ENCODE results near the gene B4GALNT4. TPM values are rescaled to one million over a fixed set of nuclear protein-coding genes. Genes with fewer than 3 reads are reported as not detected.
"Not testable (repeated sequence)": the region's sequence is repeated elsewhere in the genome, so short reads cannot be mapped to it uniquely, and the experiment has no call there.

Gene B4GALNT4
- total RNA-seq, 2 experiments from 2014 or later = 4.2 to 6.0 TPM

GRCh38 chr11:350033-350722 is 19.1 kb upstream of the B4GALNT4 start:
- H3K4me1 ChIP-seq (ENCODE audit: insufficient read depth, low read length) = peaks cover 22% of the 10 kb centered on the region
- H3K27me3 Mint-ChIP-seq; H3K4me3 Mint-ChIP-seq; H3K36me3 Mint-ChIP-seq (ENCODE audit: low read depth); DNase-seq; H3K9me3 ChIP-seq (ENCODE audit: control insufficient read depth in 1 of 2, insufficient read depth in 1 of 2, low read length in 2 of 2); H3K4me3 ChIP-seq (ENCODE audit: low read length); H3K27me3 ChIP-seq (ENCODE audit: control insufficient read depth in 1 of 2, insufficient read depth in 2 of 2, low read length in 2 of 2); H3K27ac ChIP-seq (ENCODE audit: low read depth in 1 of 2, low read length in 2 of 2); H3K36me3 ChIP-seq (ENCODE audit: insufficient read depth, low read length); H3K9me3 Mint-ChIP-seq; CTCF ChIA-PET; ATAC-seq (ENCODE audit: poor library complexity): not testable (repeated sequence)
- Mint-ChIP-seq H3K27ac (peak overlapping the region; percentile 28), H3K4me1 (ENCODE audit: low read depth) (peaks cover 46% of the 10 kb centered on the region)
- intact Hi-C loops (cut with DNase I, micrococcal nuclease) = loop anchor here in 1 of 2 experiments (10.0 kb wide), 1 partner anchor 1415 kb away; the partner anchor contains the start of gene CTSD
- POLR2A ChIA-PET = interaction anchor here (1.4 kb wide), 1 partner anchor 10 kb away, joined by 3 read pairs; no protein-coding TSS in a partner anchor

DNA sequence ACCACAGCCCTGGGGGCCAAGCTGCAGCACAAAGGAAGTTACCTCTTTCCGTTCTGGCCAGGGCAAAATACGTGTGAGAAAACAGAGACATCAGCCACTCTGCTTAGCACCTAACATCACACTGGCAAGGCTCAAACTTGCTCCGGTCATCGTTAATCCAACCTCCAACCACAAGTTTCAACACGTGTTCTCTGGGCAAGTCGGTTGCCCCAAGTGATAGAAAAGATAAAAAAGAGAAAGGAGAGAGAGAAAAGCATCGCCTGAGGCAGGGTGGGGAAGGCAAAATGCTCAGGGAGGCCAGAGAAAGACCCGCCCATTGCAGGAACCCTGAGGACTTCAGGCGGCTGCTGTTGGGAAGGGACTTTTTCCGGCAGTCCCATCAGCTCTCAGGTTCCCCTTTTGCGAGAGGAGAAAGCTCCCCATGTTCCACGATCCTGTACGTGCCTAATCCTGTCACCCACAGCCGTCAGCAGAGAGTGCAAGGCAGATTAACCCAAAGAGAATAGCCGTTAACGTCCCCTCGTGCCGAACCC is 18.5 kb upstream of the B4GALNT4 start:
- Histone ChIP-seq H3K9me3 (ENCODE audit: control insufficient read depth in 1 of 2, insufficient read depth in 1 of 2, low read length in 2 of 2) (no peaks in the 10 kb centered on the region), H3K4me3 (ENCODE audit: low read length) (no peak overlapping the region), H3K27me3 (ENCODE audit: control insufficient read depth in 1 of 2, insufficient read depth in 2 of 2, low read length in 2 of 2) (no peaks in the 10 kb centered on the region), H3K27ac (ENCODE audit: low read depth in 1 of 2, low read length in 2 of 2) (no peak overlapping the region), H3K4me1 (ENCODE audit: insufficient read depth, low read length) (peaks cover 29% of the 10 kb centered on the region), H3K36me3 (ENCODE audit: insufficient read depth, low read length) (no peaks in the 10 kb centered on the region)
- intact Hi-C loops (cut with DNase I, micrococcal nuclease) = loop anchor here in 1 of 2 experiments (10.0 kb wide), 1 partner anchor 1414 kb away; the partner anchor contains the start of gene CTSD
- Mint-ChIP-seq H3K4me3 (no peak overlapping the region), H3K27me3 (no peaks in the 10 kb centered on the region), H3K4me1 (ENCODE audit: low read depth) (peaks cover 50% of the 10 kb centered on the region), H3K9me3 (no peaks in the 10 kb centered on the region), H3K36me3 (ENCODE audit: low read depth) (no peaks in the 10 kb centered on the region), H3K27ac (peak overlapping the region; percentile 28)
- ChIA-PET CTCF (no interaction called here), POLR2A (interaction anchor here (1.4 kb wide), 1 partner anchor 11 kb away, joined by 3 read pairs; no protein-coding TSS in a partner anchor)
- no peak for TF ChIP-seq CTCF (IDR thresholded peaks at IDR 0.05)
- ATAC-seq (ENCODE audit: poor library complexity) (no peak), DNase-seq (peak in 2 of 14 experiments; percentile 2 to 17)

- H3K36me3 ChIP-seq (ENCODE audit: insufficient read depth, low read length) = no peaks in the 10 kb centered on the region
- Mint-ChIP-seq H3K4me3 (no peak overlapping the region), H3K27me3 (no peaks in the 10 kb centered on the region), H3K27ac (peak overlapping the region; percentile 28), H3K36me3 (ENCODE audit: low read depth) (no peaks in the 10 kb centered on the region), H3K9me3 (no peaks in the 10 kb centered on the region), H3K4me1 (ENCODE audit: low read depth) (peaks cover 50% of the 10 kb centered on the region)
- peaks cover 33% of the 10 kb centered on the region for H3K4me1 ChIP-seq (ENCODE audit: insufficient read depth, low read length)
- ChIA-PET CTCF (no interaction called here), POLR2A (interaction anchor here (1.4 kb wide), 1 partner anchor 11 kb away, joined by 3 read pairs; no protein-coding TSS in a partner anchor)
- H3K27me3 ChIP-seq (ENCODE audit: control insufficient read depth in 1 of 2, insufficient read depth in 2 of 2, low read length in 2 of 2) = no peaks in the 10 kb centered on the region
- H3K4me3 ChIP-seq (ENCODE audit: low read length) = no peak overlapping the region
- no peak for ATAC-seq (ENCODE audit: poor library complexity)
- no peaks in the 10 kb centered on the region for H3K9me3 ChIP-seq (ENCODE audit: control insufficient read depth in 1 of 2, insufficient read depth in 1 of 2, low read length in 2 of 2)
- peak in 1 of 14 experiments; percentile 0 for DNase-seq
- TF ChIP-seq CTCF (IDR thresholded peaks at IDR 0.05) = no peak
- no peak overlapping the region for H3K27ac ChIP-seq (ENCODE audit: low read depth in 1 of 2, low read length in 2 of 2)
- intact Hi-C loops (cut with DNase I, micrococcal nuclease) = loop anchor here in 1 of 2 experiments (10.0 kb wide), 1 partner anchor 1413 kb away; the partner anchor contains the start of gene CTSD
Measured at GRCh38 chr11:351411-351810, 17.9 kb upstream of the B4GALNT4 start.

Data from CD4-positive, alpha-beta T cell (primary cell).